GM21526 (cell line): ENCODE data around the gene RET.

Experiments used
- ATAC-seq: cut with Tn5 transposase; IDR thresholded peaks from one replicate; pipeline ENCODE4 v1.9.1; 2021; ENCODE audit warnings: moderate library complexity; ENCODE audit not compliant: unreplicated experiment, low FRiP score

The RET gene

GRCh38 chr10:43160046-43160920, 83.4 kb downstream of the RET start:
- ATAC-seq: no peak

- ATAC-seq: no peak
Measured at GRCh38 chr10:43160921-43161255, 84.0 kb downstream of the RET start.

- ATAC-seq: no peak
Measured at GRCh38 chr10:43162604-43163003, 85.7 kb downstream of the RET start.

GRCh38 chr10:43166207-43166879, 89.5 kb downstream of the RET start:
- ATAC-seq: no peak

- ATAC-seq: no peak
Measured at GRCh38 chr10:43166880-43167497, 90.1 kb downstream of the RET start.

- no peak for ATAC-seq
Measured at GRCh38 chr10:43167498-43167889, 90.6 kb downstream of the RET start.

- ATAC-seq: no peak
Measured at GRCh38 chr10:43170491-43170890, 93.6 kb downstream of the RET start.

- ATAC-seq: no peak
Measured at GRCh38 chr10:43172645-43173044, 95.8 kb downstream of the RET start.

GRCh38 chr10:43173120-43173519, 96.3 kb downstream of the RET start:
- no peak for ATAC-seq

GRCh38 chr10:43174969-43175368, 98.1 kb downstream of the RET start:
- no peak for ATAC-seq

GRCh38 chr10:43176271-43176670, 99.4 kb downstream of the RET start:
- no peak for ATAC-seq

GRCh38 chr10:43177595-43177994, 100.7 kb downstream of the RET start:
- no peak for ATAC-seq
